OCI-LY1 (cell line): ENCODE results near the gene ALDH1A2.

Experiments used
- EZH2 ChIP-seq: fragments of 200-600 bp; sonication (generic), shearing (Covaris generic); IDR thresholded peaks from 2 replicates; pipeline ENCODE4 v1.8.0; 2017; ENCODE audit warnings: borderline replicate concordance, mixed run types, mild to moderate bottlenecking, antibody characterized with exemption, low read length, moderate library complexity, mixed read lengths
- TF ChIP-seq, protein P1 (sequence below): fragments of 200-600 bp; sonication (generic), shearing (Covaris generic); IDR thresholded peaks from 2 replicates; pipeline ENCODE4 v1.5.1; 2017; ENCODE audit warnings: mild to moderate bottlenecking, antibody characterized with exemption, low read length, moderate library complexity, mixed read lengths

DNA sequence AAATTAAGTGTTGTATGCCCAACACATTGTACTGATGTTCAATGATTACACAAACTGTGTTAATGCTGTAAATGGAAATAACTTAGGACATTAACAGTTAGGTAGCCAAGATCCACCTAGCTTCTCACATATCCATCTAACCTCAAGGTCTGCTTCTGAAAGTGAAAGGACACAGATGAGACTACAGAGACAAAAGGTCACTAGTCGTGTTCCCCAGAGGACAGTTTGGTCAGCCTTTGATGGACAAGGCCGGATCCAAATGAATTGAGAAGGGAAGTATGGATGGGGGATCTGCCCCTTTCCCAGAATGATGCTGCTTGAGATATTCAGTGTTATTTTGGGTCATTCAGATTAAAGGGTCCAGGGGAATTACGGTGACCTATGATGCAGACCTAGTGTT, 17.2 kb downstream of the ALDH1A2 start:
- TF ChIP-seq, protein P1, sequence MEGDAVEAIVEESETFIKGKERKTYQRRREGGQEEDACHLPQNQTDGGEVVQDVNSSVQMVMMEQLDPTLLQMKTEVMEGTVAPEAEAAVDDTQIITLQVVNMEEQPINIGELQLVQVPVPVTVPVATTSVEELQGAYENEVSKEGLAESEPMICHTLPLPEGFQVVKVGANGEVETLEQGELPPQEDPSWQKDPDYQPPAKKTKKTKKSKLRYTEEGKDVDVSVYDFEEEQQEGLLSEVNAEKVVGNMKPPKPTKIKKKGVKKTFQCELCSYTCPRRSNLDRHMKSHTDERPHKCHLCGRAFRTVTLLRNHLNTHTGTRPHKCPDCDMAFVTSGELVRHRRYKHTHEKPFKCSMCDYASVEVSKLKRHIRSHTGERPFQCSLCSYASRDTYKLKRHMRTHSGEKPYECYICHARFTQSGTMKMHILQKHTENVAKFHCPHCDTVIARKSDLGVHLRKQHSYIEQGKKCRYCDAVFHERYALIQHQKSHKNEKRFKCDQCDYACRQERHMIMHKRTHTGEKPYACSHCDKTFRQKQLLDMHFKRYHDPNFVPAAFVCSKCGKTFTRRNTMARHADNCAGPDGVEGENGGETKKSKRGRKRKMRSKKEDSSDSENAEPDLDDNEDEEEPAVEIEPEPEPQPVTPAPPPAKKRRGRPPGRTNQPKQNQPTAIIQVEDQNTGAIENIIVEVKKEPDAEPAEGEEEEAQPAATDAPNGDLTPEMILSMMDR, result no peak
- no peak for TF ChIP-seq EZH2
